Limb (tissue), 2 donors: Measurements from ENCODE around the gene GABBR2.

ENCODE experiments used
- DNase-seq, 2 donors: peaks; one replicate each; pipeline ENCODE4 v3.0.0-alpha.2; 2016; ENCODE audit errors: extremely low spot score in 2 of 2

Gene GABBR2

DNA sequence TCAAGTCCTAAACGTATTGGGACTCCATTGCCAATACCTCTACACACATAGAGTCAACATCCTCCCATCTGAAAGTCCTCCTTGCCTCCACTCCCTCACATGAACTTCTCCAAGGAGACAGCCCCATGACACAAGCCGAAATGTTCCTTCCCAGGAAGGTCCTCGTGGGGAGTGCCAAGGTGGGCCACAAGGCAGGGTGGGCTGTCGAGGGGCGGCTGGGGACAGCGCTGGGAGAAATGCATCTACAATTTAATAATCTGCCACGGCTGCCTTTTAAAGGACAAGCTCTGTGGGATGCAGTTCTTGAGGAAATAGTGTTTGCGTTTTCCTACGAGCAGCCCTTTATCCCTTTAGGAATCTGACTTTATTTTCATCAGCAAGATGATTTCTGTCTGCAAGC, 138.7 kb downstream of the GABBR2 start:
- no peak for DNase-seq

- DNase-seq, result no peak
These were observed 139.2 kb downstream of the GABBR2 start for GRCh38 chr9:98569491-98569890.

- no peak for DNase-seq
These were observed 139.7 kb downstream of the GABBR2 start for GRCh38 chr9:98568909-98569469.

- peak in 1 of 2 donors; percentile 11 for DNase-seq
These were observed 140.4 kb downstream of the GABBR2 start for GRCh38 chr9:98568234-98568908.

GRCh38 chr9:98567540-98568233, 141.0 kb downstream of the GABBR2 start:
- DNase-seq, result no peak

DNA sequence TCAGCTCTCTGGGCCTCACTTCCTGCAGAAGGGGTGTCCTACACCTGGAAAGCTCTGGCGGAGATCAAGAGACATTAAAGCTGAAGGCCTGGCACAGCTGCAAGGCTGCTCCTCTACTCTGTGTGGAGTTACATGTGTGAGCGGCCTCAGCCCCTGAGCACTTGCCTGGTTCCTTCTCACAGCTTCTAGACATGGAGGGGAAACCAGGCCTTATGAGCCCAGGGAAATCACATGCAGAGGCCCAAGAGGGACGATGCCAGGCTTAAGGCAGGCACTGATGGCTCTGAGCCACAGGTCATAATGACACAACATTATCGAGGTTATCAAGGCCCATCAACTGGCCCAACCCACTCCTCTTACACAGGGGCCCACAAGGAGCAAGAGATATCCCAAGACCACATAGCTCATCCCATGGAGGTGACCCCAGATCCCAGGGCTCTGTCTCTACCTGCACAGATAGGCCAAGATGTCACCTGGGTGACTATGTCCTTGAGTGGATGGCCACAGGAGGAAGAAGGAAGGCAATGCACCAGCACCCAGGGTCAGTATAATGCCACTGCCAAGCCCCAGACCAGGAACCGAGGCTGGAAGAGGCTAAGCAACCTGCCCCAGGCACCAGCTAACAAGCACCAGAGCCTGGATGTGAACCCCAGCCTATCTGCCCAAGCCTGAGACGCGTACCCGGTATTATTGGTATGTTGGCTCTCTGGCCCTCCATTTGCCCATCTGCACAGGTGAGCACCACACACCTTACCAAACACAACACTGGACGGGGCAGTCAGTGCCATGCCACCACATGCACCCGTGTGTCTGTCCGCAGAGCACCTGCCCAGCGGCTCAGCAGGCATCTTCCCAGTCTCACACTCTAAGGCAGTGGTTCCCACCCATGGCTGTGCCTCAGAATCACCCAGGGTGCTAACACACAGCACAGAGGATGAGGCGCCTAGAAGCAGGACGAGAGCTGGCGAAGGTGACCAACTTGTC, 143.3 kb downstream of the GABBR2 start:
- no peak for DNase-seq

- DNase-seq, result no peak
These were observed 144.0 kb downstream of the GABBR2 start for GRCh38 chr9:98564714-98565113.

- DNase-seq, result no peak
These were observed 144.7 kb downstream of the GABBR2 start for GRCh38 chr9:98563988-98564387.

- no peak for DNase-seq
These were observed 145.4 kb downstream of the GABBR2 start for GRCh38 chr9:98563212-98563907.

DNA sequence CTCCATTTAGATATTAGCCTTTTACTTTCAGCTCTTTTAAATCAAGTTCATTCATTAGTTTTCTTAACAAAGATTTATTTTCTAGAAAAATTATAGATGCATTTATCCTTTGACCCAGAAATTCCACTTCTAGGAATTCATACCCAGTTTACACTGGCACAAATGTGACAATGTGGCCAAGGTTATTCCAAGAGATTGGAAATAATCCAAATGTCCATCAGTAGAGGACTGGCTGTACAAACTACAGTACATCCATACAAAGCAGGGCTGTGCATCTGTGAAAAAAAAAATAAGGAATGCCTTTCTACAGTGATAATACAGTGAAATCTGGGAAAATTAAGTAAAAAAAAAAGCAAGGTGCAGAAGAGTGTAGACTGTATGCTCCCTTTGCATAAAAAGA, 149.2 kb downstream of the GABBR2 start:
- no peak for DNase-seq

GRCh38 chr9:98558575-98558974, 150.2 kb downstream of the GABBR2 start:
- DNase-seq, result no peak

DNA sequence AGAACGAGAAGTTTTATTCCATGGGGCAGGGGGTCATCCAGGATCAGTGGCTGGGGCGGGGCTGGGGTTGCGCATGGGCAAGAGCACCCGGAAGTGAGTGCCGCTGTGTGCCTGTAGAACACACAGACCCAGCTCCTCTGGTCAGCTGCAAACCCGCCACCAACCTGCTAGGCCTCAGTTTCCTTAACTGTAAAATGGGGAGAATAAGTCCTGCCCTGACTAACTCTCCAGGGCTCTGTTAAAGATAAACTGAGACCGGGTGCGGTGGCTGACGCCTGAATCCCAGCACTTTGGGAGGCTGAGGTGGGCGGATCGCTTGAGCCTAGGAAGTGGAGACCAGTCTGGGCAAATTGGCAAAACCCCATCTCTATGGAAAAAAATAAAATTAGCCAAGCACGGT, 152.2 kb downstream of the GABBR2 start:
- peak in 1 of 2 donors; percentile 7 for DNase-seq

GRCh38 chr9:98555651-98556465, 152.9 kb downstream of the GABBR2 start:
- peak in 1 of 2 donors; percentile 17 for DNase-seq

- peak in 1 of 2 donors; percentile 5 for DNase-seq
These were observed 154.0 kb downstream of the GABBR2 start for GRCh38 chr9:98554752-98555151.

DNA sequence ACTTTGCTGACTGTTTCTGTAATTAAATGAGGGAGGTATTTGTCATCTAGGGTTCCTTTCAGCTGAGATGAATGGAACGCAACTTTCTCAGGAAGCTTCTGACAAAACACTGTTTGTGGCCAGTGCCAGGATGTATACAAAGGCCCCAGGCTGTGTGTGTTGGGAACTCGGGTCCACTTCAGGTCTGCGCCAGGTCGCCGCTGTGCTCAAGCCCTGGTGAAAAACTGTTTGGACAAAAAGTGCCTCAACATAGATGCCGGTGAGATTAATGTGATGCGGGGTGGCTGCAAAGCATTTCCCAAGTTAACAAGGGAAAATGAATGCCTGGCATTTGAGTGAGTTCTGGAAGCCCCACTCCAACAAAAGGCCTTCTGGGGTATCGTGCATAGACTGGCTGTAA, 156.4 kb downstream of the GABBR2 start:
- no peak for DNase-seq

- peak in 1 of 2 donors; percentile 10 for DNase-seq
These were observed 157.0 kb downstream of the GABBR2 start for GRCh38 chr9:98551511-98552286.

- no peak for DNase-seq
These were observed 158.4 kb downstream of the GABBR2 start for GRCh38 chr9:98550206-98550820.

- DNase-seq, result no peak
These were observed 159.3 kb downstream of the GABBR2 start for GRCh38 chr9:98549401-98549800.

GRCh38 chr9:98547606-98548005, 161.1 kb downstream of the GABBR2 start:
- no peak for DNase-seq
